Naive B cell (primary cell): Measurements from ENCODE around the gene GNG4. TPM values are rescaled to one million over a fixed set of nuclear protein-coding genes. Genes with fewer than 3 reads are reported as not detected.
"Not testable (repeated sequence)": the region's sequence is repeated elsewhere in the genome, so short reads cannot be mapped to it uniquely, and the experiment has no call there.

ENCODE experiments used
- ATAC-seq, 2 donors: fragments of 150-1000 bp; cut with Tn5 transposase; 2 replicates each; pipeline ENCODE4 v1.10.0; 2021; ENCODE audit warnings: low read depth in 2 of 2, mild to moderate bottlenecking in 2 of 2, moderate library complexity in 2 of 2
- DNase-seq: peaks from one replicate; pipeline ENCODE4 v3.0.0; 2022
- H3K27ac Mint-ChIP-seq, 6 donors: one replicate each; pipeline ENCODE4 v1.8.0; 2020 to 2022; ENCODE audit warnings: mild to moderate bottlenecking in 6 of 6, mixed read lengths in 6 of 6, moderate library complexity in 5 of 6, inconsistent platforms in 2 of 6
- H3K27me3 Mint-ChIP-seq, 3 donors: one replicate each; pipeline ENCODE4 v1.8.0; 2021 to 2022; ENCODE audit warnings: mixed read lengths in 3 of 3, mild to moderate bottlenecking in 1 of 3
- H3K36me3 Mint-ChIP-seq, 2 donors: one replicate each; pipeline ENCODE4 v1.8.0; 2020 to 2022; ENCODE audit warnings: mixed read lengths in 2 of 2, inconsistent platforms in 1 of 2, mild to moderate bottlenecking in 1 of 2
- H3K4me1 Mint-ChIP-seq, 3 donors: one replicate each; pipeline ENCODE4 v1.8.0; 2020 to 2022; ENCODE audit warnings: mixed read lengths in 3 of 3, inconsistent platforms in 1 of 3, mild to moderate bottlenecking in 1 of 3, moderate library complexity in 1 of 3
- H3K4me3 Mint-ChIP-seq, 8 donors: one replicate each; pipeline ENCODE4 v1.8.0; 2020 to 2022; ENCODE audit warnings: mild to moderate bottlenecking in 8 of 8, mixed read lengths in 8 of 8, moderate library complexity in 8 of 8, inconsistent platforms in 2 of 8
- H3K9me3 Mint-ChIP-seq, 7 donors: one replicate each; pipeline ENCODE4 v1.8.0; 2020 to 2022; ENCODE audit warnings: mixed read lengths in 7 of 7, mild to moderate bottlenecking in 5 of 7, inconsistent platforms in 2 of 7, moderate library complexity in 1 of 7
- polyA plus RNA-seq, 6 donors: library from polyadenylated mRNA; unstranded; fragments of 300-500 nt; fragmentation: Illumina TruSeq; gene quantifications; one replicate each; pipeline ENCODE4 v1.2.3, GENCODE V29; 2021; ENCODE audit warnings: low read depth in 6 of 6

GNG4 gene
- polyA plus RNA-seq, 6 donors from 2014 or later: not detected

GRCh38 chr1:235663628-235664027 lies 14.0 kb upstream of the GNG4 start:
- peaks cover 0 to 31% of the 10 kb centered on the region in 2 donors for H3K36me3 Mint-ChIP-seq

GRCh38 chr1:235661568-235661967 lies 12.0 kb upstream of the GNG4 start:
- H3K4me3 Mint-ChIP-seq: no peak overlapping the region
- DNase-seq: no peak
- H3K36me3 Mint-ChIP-seq: peaks cover 7 to 21% of the 10 kb centered on the region in 2 donors

More at GRCh38 chr1:235663628-235664027, 14.0 kb upstream of the GNG4 start:
- Mint-ChIP-seq H3K27me3 (no peaks in the 10 kb centered on the region), H3K9me3 (peaks cover 0 to 3% (median 0%) of the 10 kb centered on the region in 7 donors), H3K4me1 (no peaks in the 10 kb centered on the region), H3K27ac (no peak overlapping the region), H3K4me3 (peak overlapping the region in 1 of 8 donors; percentile 29)
- DNase-seq: no peak
- no peak for ATAC-seq

GRCh38 chr1:235659186-235659771 lies 9.7 kb upstream of the GNG4 start:
- Mint-ChIP-seq H3K4me1 (no peaks in the 10 kb centered on the region), H3K4me3 (no peak overlapping the region), H3K27ac (peak overlapping the region in 2 of 6 donors; percentile 24 to 73), H3K27me3 (peaks cover 7 to 16% (median 9%) of the 10 kb centered on the region in 3 donors), H3K9me3 (peaks cover 0 to 9% (median 2%) of the 10 kb centered on the region in 7 donors), H3K36me3 (peaks cover 8 to 18% of the 10 kb centered on the region in 2 donors)
- ATAC-seq (no peak), DNase-seq (no peak)

More at GRCh38 chr1:235661568-235661967, 12.0 kb upstream of the GNG4 start:
- H3K9me3 Mint-ChIP-seq: peaks cover 0 to 2% (median 0%) of the 10 kb centered on the region in 7 donors
- H3K4me1 Mint-ChIP-seq: no peaks in the 10 kb centered on the region
- H3K27ac Mint-ChIP-seq: no peak overlapping the region
- ATAC-seq: no peak
- H3K27me3 Mint-ChIP-seq: peaks cover 0 to 5% (median 0%) of the 10 kb centered on the region in 3 donors

- no peak for ATAC-seq
- peaks cover 2 to 21% (median 6%) of the 10 kb centered on the region in 7 donors for H3K9me3 Mint-ChIP-seq
Measured at GRCh38 chr1:235657747-235658526, 8.4 kb upstream of the GNG4 start.

DNA sequence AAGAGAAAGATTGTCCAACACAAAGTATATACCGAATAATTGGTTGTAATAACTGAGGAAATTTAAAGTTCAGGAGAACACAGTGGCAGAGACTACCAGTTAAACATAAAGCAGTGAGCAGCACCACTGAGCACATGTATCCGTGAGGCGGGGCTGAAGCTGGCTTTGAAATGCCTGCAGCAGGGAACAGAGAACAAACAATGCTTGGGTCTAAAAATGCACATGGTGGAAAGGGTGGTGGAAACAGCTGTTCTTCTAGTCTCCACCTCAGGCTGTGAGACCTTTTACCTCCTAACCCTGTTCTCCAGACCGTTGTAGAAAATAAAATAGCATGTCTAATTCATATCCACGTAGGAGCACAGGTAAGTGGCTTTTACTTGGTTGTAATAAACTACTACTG lies 7.7 kb upstream of the GNG4 start:
- H3K36me3 Mint-ChIP-seq: peaks cover 8 to 10% of the 10 kb centered on the region in 2 donors
- H3K4me3 Mint-ChIP-seq: no peak overlapping the region
- DNase-seq (no peak), ATAC-seq (no peak)
- H3K9me3 Mint-ChIP-seq: peaks cover 2 to 24% (median 6%) of the 10 kb centered on the region in 7 donors
- H3K27ac Mint-ChIP-seq: no peak overlapping the region
- H3K27me3 Mint-ChIP-seq: peaks cover 24 to 36% (median 29%) of the 10 kb centered on the region in 3 donors
- H3K4me1 Mint-ChIP-seq: no peaks in the 10 kb centered on the region

More at GRCh38 chr1:235657747-235658526, 8.4 kb upstream of the GNG4 start:
- Mint-ChIP-seq H3K4me3 (no peak overlapping the region), H3K27me3 (peaks cover 18 to 29% (median 22%) of the 10 kb centered on the region in 3 donors), H3K36me3 (peaks cover 8 to 10% of the 10 kb centered on the region in 2 donors), H3K4me1 (no peaks in the 10 kb centered on the region), H3K27ac (peak overlapping the region in 2 of 6 donors; percentile 33 to 65)
- DNase-seq: no peak

DNA sequence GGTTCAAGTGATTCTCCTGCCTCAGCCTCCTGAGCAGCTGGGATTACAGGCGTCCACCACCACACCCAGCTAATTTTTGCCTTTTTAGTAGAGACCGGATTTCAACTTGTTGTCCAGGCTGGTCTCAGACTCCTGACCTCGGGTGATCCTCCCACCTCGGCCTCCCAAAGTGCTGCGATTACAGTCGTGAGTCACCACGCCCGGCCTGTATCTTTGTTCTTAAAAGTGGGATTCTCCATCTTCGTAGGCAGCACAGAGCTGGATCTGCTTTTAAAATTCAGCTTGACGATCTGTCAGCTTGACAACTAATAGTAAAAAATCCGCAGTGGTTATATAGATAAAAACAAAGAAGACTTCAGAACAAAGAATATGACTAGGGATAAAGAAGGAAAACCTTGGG lies 2.8 kb upstream of the GNG4 start:
- Mint-ChIP-seq H3K4me1 (peaks cover 12 to 20% (median 18%) of the 10 kb centered on the region in 3 donors), H3K27me3 (peaks cover 42 to 70% (median 58%) of the 10 kb centered on the region in 3 donors), H3K4me3 (peak overlapping the region in 1 of 8 donors; percentile 23), H3K27ac (no peak overlapping the region), H3K9me3 (peaks cover 2 to 24% (median 6%) of the 10 kb centered on the region in 7 donors), H3K36me3 (peaks cover 0 to 8% of the 10 kb centered on the region in 2 donors)
- ATAC-seq: no peak
- no peak for DNase-seq

GRCh38 chr1:235651170-235651806 lies 1.7 kb upstream of the GNG4 start:
- peaks cover 12 to 20% (median 18%) of the 10 kb centered on the region in 3 donors for H3K4me1 Mint-ChIP-seq
- ATAC-seq (no peak), DNase-seq (no peak)
- H3K27me3 Mint-ChIP-seq: peaks cover 53 to 75% (median 69%) of the 10 kb centered on the region in 3 donors
- H3K9me3 Mint-ChIP-seq: peaks cover 0 to 24% (median 6%) of the 10 kb centered on the region in 7 donors
- peak overlapping the region in 1 of 6 donors; percentile 4 for H3K27ac Mint-ChIP-seq
- H3K36me3 Mint-ChIP-seq: no peaks in the 10 kb centered on the region
- peak overlapping the region; percentile 45 to 88 (median 72) for H3K4me3 Mint-ChIP-seq

DNA sequence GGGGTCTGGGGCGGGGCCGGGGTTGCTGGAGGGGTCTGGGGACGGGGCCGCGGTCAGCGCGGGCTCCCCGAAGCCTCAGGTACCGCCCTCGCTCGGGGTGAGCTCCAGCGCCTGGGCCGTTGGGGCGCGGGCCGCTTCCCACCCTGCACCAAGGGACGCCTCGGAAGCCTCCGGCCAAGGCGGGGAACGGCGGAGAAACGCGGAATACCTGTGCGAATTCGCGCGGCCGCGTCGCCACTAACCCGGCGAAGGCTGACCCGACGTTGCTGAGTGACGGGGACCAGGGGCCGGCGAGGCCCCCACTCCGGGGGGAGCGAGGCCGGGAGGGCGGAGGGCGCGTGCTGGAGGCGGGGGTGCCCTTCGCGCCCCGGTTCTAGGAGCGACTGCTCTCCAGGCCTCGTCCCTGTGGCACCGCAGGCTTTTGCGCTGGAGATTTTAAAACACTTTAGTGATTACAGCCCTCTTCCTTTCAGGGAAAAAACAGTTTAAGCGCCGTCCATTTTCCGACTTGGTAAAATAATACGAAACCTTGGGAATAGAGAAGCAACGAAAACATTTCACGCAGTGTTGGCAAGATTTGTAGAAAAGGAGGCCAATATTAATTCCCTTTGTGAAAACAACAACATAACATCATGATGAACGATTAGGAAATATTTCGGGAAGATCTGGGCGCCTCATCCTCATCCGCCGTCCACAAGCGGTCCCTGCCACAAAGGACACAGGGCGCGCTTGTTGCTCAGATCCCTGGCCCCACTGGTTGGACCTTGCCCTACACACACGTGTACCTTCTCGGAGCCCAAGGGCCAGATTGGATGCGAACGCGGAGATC lies 971 bp upstream of the GNG4 start:
- H3K27ac Mint-ChIP-seq: peak overlapping the region in 3 of 6 donors; percentile 4 to 34 (median 9)
- DNase-seq: no peak
- H3K36me3 Mint-ChIP-seq: no peaks in the 10 kb centered on the region
- peak overlapping the region; percentile 45 to 88 (median 72) for H3K4me3 Mint-ChIP-seq
- peaks cover 53 to 79% (median 75%) of the 10 kb centered on the region in 3 donors for H3K27me3 Mint-ChIP-seq
- ATAC-seq: peak; percentile 18 to 32
- peaks cover 12 to 20% (median 18%) of the 10 kb centered on the region in 3 donors for H3K4me1 Mint-ChIP-seq
- H3K9me3 Mint-ChIP-seq: peaks cover 0 to 24% (median 6%) of the 10 kb centered on the region in 7 donors

GRCh38 chr1:235648954-235649367 lies 623 bp downstream of the GNG4 start:
- Mint-ChIP-seq H3K27me3 (peaks cover 55 to 84% (median 79%) of the 10 kb centered on the region in 3 donors), H3K36me3 (no peaks in the 10 kb centered on the region), H3K9me3 (peaks cover 0 to 12% (median 6%) of the 10 kb centered on the region in 7 donors), H3K27ac (peak overlapping the region in 3 of 6 donors; percentile 4 to 92 (median 8)), H3K4me1 (peaks cover 12 to 20% (median 18%) of the 10 kb centered on the region in 3 donors), H3K4me3 (peak overlapping the region; percentile 61 to 95 (median 90))
- ATAC-seq (peak; percentile 69 to 73), DNase-seq (peak; percentile 29)

GRCh38 chr1:235648407-235648907 lies 1.1 kb downstream of the GNG4 start:
- Mint-ChIP-seq H3K4me1 (peaks cover 12 to 20% (median 18%) of the 10 kb centered on the region in 3 donors), H3K9me3 (peaks cover 0 to 9% (median 4%) of the 10 kb centered on the region in 7 donors), H3K36me3 (peaks cover 0 to 4% of the 10 kb centered on the region in 2 donors), H3K27me3 (peaks cover 57 to 84% (median 79%) of the 10 kb centered on the region in 3 donors), H3K4me3 (peak overlapping the region; percentile 61 to 95 (median 90)), H3K27ac (peak overlapping the region in 2 of 6 donors; percentile 47 to 92)
- DNase-seq: no peak
- ATAC-seq: no peak

DNA sequence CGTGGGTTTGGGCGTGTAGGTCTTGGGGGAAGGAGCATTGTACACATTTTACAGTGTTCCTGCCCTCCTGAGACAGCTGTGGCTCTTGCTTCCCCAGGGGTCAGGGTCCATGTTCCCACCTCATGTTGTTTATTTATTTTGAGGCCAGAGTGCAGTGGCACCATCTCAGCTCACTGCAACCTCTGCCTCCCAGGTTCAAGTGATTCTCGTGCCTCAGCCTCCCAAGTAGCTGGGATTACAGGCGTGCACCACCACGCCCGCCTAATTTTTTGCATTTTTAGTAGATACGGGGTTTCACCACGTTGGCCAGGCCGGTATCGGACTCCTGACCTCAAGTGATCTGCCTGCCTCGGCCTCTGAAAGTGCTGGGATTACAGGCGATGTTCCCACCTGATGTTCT lies 2.0 kb downstream of the GNG4 start:
- not testable (repeated sequence) for H3K9me3 Mint-ChIP-seq, ATAC-seq, H3K27ac Mint-ChIP-seq, DNase-seq
- H3K27me3 Mint-ChIP-seq: peaks cover 53 to 84% (median 79%) of the 10 kb centered on the region in 3 donors
- peaks cover 12 to 27% (median 24%) of the 10 kb centered on the region in 3 donors for H3K4me1 Mint-ChIP-seq
- peak overlapping the region in 2 of 8 donors; percentile 22 to 62 for H3K4me3 Mint-ChIP-seq
- peaks cover 0 to 11% of the 10 kb centered on the region in 2 donors for H3K36me3 Mint-ChIP-seq

DNA sequence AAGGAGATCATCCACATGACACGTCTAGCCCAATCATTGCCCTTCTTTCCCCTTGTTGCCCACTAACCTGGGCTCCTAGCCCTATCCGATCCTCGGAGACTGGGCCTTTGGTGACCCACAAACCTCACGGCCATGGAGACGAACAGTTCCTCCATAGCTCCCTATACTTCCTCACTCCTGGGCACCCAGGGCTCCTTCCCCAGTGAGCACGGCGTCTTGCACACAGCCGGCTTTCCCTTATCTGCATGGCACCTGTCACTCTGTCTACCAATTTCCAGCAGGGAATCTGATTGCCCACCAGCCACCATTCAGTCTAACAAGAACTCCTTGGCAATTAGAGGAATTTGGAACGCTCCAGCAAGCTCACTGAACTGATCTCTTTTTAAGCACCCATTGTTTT lies 3.1 kb downstream of the GNG4 start:
- ATAC-seq (no peak), DNase-seq (no peak)
- H3K9me3 Mint-ChIP-seq: peaks cover 0 to 4% (median 0%) of the 10 kb centered on the region in 7 donors
- H3K4me3 Mint-ChIP-seq: no peak overlapping the region
- H3K4me1 Mint-ChIP-seq: peaks cover 19 to 36% (median 34%) of the 10 kb centered on the region in 3 donors
- no peak overlapping the region for H3K27ac Mint-ChIP-seq
- H3K36me3 Mint-ChIP-seq: peaks cover 0 to 18% of the 10 kb centered on the region in 2 donors
- H3K27me3 Mint-ChIP-seq: peaks cover 60 to 83% (median 82%) of the 10 kb centered on the region in 3 donors
